HG03520 (cell line): ENCODE measurements around the gene NR2C2AP.

Experiments used
- ATAC-seq: cut with Tn5 transposase; IDR thresholded peaks from one replicate; pipeline ENCODE4 v1.9.1; 2021; ENCODE audit warnings: mild to moderate bottlenecking, moderate library complexity; ENCODE audit not compliant: unreplicated experiment

The NR2C2AP gene

DNA sequence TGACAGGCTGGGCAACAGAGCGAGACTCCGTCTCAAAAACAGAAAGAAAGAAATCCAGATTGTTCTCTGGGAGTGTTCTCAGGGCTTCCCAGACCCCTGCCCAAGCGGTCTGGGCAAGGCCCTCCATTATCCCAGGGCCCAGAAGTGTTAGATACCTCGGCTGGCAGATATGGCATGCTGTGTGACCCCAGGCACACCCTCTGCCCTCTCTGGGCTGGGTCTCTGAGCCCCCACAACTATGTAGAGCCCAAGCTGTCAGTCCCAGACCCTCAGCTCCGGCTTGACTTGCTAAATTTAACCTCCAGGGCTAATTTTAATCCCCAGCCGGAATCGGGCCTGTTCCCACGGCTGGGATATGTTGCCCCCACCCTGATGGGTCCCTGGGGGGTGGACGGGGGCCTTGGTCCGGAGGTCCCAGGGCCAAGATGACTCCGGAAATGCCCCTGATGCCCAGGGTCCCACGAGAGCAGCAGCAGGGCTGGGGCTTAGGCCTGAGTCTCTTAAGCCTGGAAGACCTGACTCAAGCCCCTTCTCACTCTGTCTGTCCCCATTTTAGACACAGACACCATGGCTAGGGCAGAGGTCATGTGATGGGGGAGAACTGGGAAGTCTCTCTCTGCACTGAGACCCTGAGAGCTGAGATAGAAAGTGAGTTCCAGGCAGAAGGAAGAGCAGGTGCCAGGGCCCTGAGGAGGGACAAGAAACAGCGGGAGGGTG is 50.4 kb downstream of the NR2C2AP start:
- ATAC-seq, result no peak

DNA sequence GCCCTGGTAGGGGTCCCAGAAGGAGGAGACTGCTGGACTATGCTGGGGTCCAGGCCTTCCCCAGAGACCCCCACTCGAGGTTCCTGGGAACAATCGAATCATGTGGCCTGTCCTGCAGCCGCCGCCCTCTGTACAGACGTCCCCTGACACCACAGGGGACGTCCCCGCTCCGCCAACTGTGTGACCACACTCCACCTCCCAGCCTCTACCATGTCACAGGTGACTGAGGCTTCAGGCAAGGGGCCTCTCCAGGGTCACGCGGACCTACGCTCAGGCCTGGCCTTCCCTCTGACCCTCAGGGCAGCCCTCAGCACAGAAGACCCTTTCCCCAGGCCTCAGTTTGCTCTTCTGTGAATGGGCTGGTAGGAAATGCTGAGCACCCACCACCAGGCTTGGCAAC is 51.8 kb downstream of the NR2C2AP start:
- ATAC-seq, result no peak
